ENCODE results near the gene CD200.
A peak's percentile ranks its signal among the peaks of the same experiment; 100 is the strongest.

CD200 gene

GRCh38 chr3:112364291-112364690, 31.3 kb downstream of the CD200 start:
- DNase-seq (ENCODE audit: extremely low read depth, insufficient read length): peak; percentile 29
- TF ChIP-seq CTCF (IDR thresholded peaks at IDR 0.05; ENCODE audit: insufficient read depth, low read length, poor library complexity, severe bottlenecking): no peak
- no peaks in the 10 kb centered on the region for H3K27me3 ChIP-seq (replicated peaks; ENCODE audit: control insufficient read depth, insufficient read depth, low read length)
- peaks cover 4% of the 10 kb centered on the region for H3K36me3 ChIP-seq (ENCODE audit: control insufficient read depth, insufficient read depth, low read length)
- H3K4me3 ChIP-seq (replicated peaks; ENCODE audit: low read depth, low read length): no peak overlapping the region

- Histone ChIP-seq H3K27me3 (replicated peaks; ENCODE audit: control insufficient read depth, insufficient read depth, low read length) (no peaks in the 10 kb centered on the region), H3K36me3 (ENCODE audit: control insufficient read depth, insufficient read depth, low read length) (peaks cover 4% of the 10 kb centered on the region), H3K4me3 (replicated peaks; ENCODE audit: low read depth, low read length) (no peak overlapping the region)
- no peak for DNase-seq (ENCODE audit: extremely low read depth, insufficient read length)
- no peak for TF ChIP-seq CTCF (IDR thresholded peaks at IDR 0.05; ENCODE audit: insufficient read depth, low read length, poor library complexity, severe bottlenecking)
Measured at GRCh38 chr3:112365035-112365434, 32.1 kb downstream of the CD200 start.

GRCh38 chr3:112365636-112366035, 32.7 kb downstream of the CD200 start:
- TF ChIP-seq CTCF (IDR thresholded peaks at IDR 0.05; ENCODE audit: insufficient read depth, low read length, poor library complexity, severe bottlenecking): no peak
- H3K4me3 ChIP-seq (replicated peaks; ENCODE audit: low read depth, low read length): no peak overlapping the region
- no peaks in the 10 kb centered on the region for H3K27me3 ChIP-seq (replicated peaks; ENCODE audit: control insufficient read depth, insufficient read depth, low read length)
- peaks cover 4% of the 10 kb centered on the region for H3K36me3 ChIP-seq (ENCODE audit: control insufficient read depth, insufficient read depth, low read length)
- DNase-seq (ENCODE audit: extremely low read depth, insufficient read length): no peak

- no peak for TF ChIP-seq CTCF (IDR thresholded peaks at IDR 0.05; ENCODE audit: insufficient read depth, low read length, poor library complexity, severe bottlenecking)
- DNase-seq (ENCODE audit: extremely low read depth, insufficient read length): no peak
- no peaks in the 10 kb centered on the region for H3K27me3 ChIP-seq (replicated peaks; ENCODE audit: control insufficient read depth, insufficient read depth, low read length)
- H3K36me3 ChIP-seq (ENCODE audit: control insufficient read depth, insufficient read depth, low read length): peaks cover 4% of the 10 kb centered on the region
- no peak overlapping the region for H3K4me3 ChIP-seq (replicated peaks; ENCODE audit: low read depth, low read length)
Measured at GRCh38 chr3:112366522-112366921, 33.6 kb downstream of the CD200 start.

GRCh38 chr3:112371569-112371968, 38.6 kb downstream of the CD200 start:
- Histone ChIP-seq H3K36me3 (ENCODE audit: control insufficient read depth, insufficient read depth, low read length) (no peaks in the 10 kb centered on the region), H3K27me3 (replicated peaks; ENCODE audit: control insufficient read depth, insufficient read depth, low read length) (no peaks in the 10 kb centered on the region), H3K4me3 (replicated peaks; ENCODE audit: low read depth, low read length) (no peak overlapping the region)
- TF ChIP-seq CTCF (IDR thresholded peaks at IDR 0.05; ENCODE audit: insufficient read depth, low read length, poor library complexity, severe bottlenecking): no peak
- DNase-seq (ENCODE audit: extremely low read depth, insufficient read length): no peak

GRCh38 chr3:112372396-112372795, 39.4 kb downstream of the CD200 start:
- no peak for DNase-seq (ENCODE audit: extremely low read depth, insufficient read length)
- TF ChIP-seq CTCF (IDR thresholded peaks at IDR 0.05; ENCODE audit: insufficient read depth, low read length, poor library complexity, severe bottlenecking): no peak
- H3K4me3 ChIP-seq (replicated peaks; ENCODE audit: low read depth, low read length): no peak overlapping the region

More at GRCh38 chr3:112372396-112372795, 39.4 kb downstream of the CD200 start:
- H3K36me3 ChIP-seq (ENCODE audit: control insufficient read depth, insufficient read depth, low read length): no peaks in the 10 kb centered on the region
- no peaks in the 10 kb centered on the region for H3K27me3 ChIP-seq (replicated peaks; ENCODE audit: control insufficient read depth, insufficient read depth, low read length)

Data from GM06990 (cell line).